Transverse colon (tissue), 4 donors: ENCODE measurements around the gene NCEH1. TPM values are rescaled to one million over a fixed set of nuclear protein-coding genes. Genes with fewer than 3 reads are reported as not detected.

ENCODE experiments used
- DNase-seq: peaks from one replicate; pipeline ENCODE4 v3.0.0-alpha.2; 2019
- H3K27ac ChIP-seq, 4 donors: fragments of 200-600 bp; sonication (generic); 2 replicates each; pipeline ENCODE4 v1.5.1; 2016 to 2018; ENCODE audit warnings: inconsistent platforms in 4 of 4
- H3K27me3 ChIP-seq: fragments of 200-600 bp; sonication (generic); 2 replicates; pipeline ENCODE4 v1.5.1; 2017; ENCODE audit warnings: inconsistent platforms
- H3K36me3 ChIP-seq, 4 donors: fragments of 200-600 bp; sonication (generic); 2 replicates each; pipeline ENCODE4 v1.5.1; 2017 to 2019; ENCODE audit warnings: inconsistent platforms in 4 of 4
- H3K4me1 ChIP-seq, 4 donors: fragments of 200-600 bp; sonication (generic); 2 replicates each; pipeline ENCODE4 v1.5.1; 2017 to 2020; ENCODE audit warnings: inconsistent platforms in 4 of 4
- H3K4me3 ChIP-seq, 4 donors: fragments of 200-600 bp; sonication (generic); 1 replicate in 1 of 4; 2 replicates in 3 of 4; pipeline versions ENCODE4 v1.5.1 to v1.6.1; 2017 to 2019; ENCODE audit warnings: inconsistent platforms in 4 of 4
- H3K9me3 ChIP-seq, 2 donors: fragments of 200-600 bp; sonication (generic); 2 replicates each; pipeline ENCODE4 v1.5.1; 2017 to 2019; ENCODE audit warnings: inconsistent platforms in 2 of 2
- EP300 ChIP-seq: sonication (generic); formaldehyde crosslinking; IDR thresholded peaks from one replicate; pipeline ENCODE4 v1.6.1; 2017; ENCODE audit warnings: antibody characterized with exemption, low read depth
- POLR2A ChIP-seq: fragments of 450-650 bp; IDR thresholded peaks from one replicate; pipeline ENCODE4 v1.6.1; 2016; ENCODE audit warnings: antibody characterized with exemption, mild to moderate bottlenecking, moderate library complexity
- POLR2AphosphoS5 ChIP-seq, 3 donors: sonication (generic); formaldehyde crosslinking; IDR thresholded peaks; one replicate each; pipeline ENCODE4 v1.6.1; 2016; ENCODE audit warnings: antibody characterized with exemption in 3 of 3
- WGBS, 2 donors: methylation state at CpG; one replicate each; pipeline ENCODE4 v1.1.5; 2018; ENCODE audit warnings: low coverage in 1 of 2; 5-methylcytosine and 5-hydroxymethylcytosine counted together
- in situ Hi-C, 4 donors: fragments of 200-750 bp; cut with MboI; loops; one replicate each; pipeline versions ENCODE4 v1.15.0 to v1.15.1; 2017; ENCODE audit warnings: low sequenced_read_pairs in 3 of 4, low pct_ligation_motif_present in 1 of 4, low pct_unique_long_range_greater_than_20kb in 1 of 4
- intact Hi-C: fragments of 100-400 bp; cut with DNase I; formaldehyde crosslinking; loops from one replicate; pipeline ENCODE4 v1.15.1; 2023; ENCODE audit warnings: low total_unique reads
- total RNA-seq, 4 donors: library from RNA; depleted of rRNA; stranded (reverse); fragments of >200 nt; gene quantifications; one replicate each; pipeline ENCODE4 v1.1.0, GENCODE V29; 2016
- TF ChIP-seq, protein P1 (sequence below), 5 experiments: fragments of 200-600 bp in 3 of 5; fragments of 450-650 bp in 2 of 5; sonication (generic) in 3 of 5; IDR thresholded peaks; 1 replicate in 2 of 5; 2 replicates in 3 of 5; pipeline ENCODE4 v1.5.1; 2016 to 2017; ENCODE audit warnings: antibody characterized with exemption in 5 of 5, inconsistent platforms in 3 of 5, mild to moderate bottlenecking in 2 of 5, moderate library complexity in 1 of 5

The NCEH1 gene
- total RNA-seq, 4 donors from 2014 or later: 2.4 to 88.3 (median 29.3) TPM

DNA sequence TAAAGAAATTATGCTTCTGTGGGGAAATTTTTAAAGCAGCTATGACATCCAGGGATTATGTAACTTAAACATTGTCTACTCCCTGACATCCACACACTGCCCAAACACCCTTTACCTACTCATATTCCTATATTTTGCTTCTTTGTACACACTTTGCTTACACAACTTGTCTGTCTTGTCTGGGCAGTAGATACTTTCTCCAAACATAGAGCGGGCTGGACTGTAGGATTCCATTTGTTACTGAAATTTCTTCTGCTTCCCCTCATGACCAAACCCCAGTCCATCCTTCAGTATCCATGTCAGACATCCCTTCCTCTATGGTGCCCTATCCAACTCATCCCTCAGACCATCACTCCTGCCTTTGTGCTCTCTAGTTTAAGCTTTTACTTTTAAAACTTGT is 19.9 kb downstream of the NCEH1 start:
- intact Hi-C loops: no loop called here
- no peak overlapping the region for H3K4me3 ChIP-seq
- H3K9me3 ChIP-seq: no peaks in the 10 kb centered on the region
- no peaks in the 10 kb centered on the region for H3K36me3 ChIP-seq
- WGBS, 2 donors: 88 to 100% methylated on average over 1 of the region's 1 CpG
- DNase-seq: no peak
- in situ Hi-C loops: no loop called here
- H3K27me3 ChIP-seq: no peaks in the 10 kb centered on the region
- H3K27ac ChIP-seq: peak overlapping the region in 1 of 4 donors; percentile 33
- peaks cover 4 to 48% (median 18%) of the 10 kb centered on the region in 4 donors for H3K4me1 ChIP-seq
- TF ChIP-seq EP300 (no peak), POLR2A (no peak), POLR2AphosphoS5 (IDR thresholded peaks at IDR 0.05) (no peak)
- TF ChIP-seq, protein P1, sequence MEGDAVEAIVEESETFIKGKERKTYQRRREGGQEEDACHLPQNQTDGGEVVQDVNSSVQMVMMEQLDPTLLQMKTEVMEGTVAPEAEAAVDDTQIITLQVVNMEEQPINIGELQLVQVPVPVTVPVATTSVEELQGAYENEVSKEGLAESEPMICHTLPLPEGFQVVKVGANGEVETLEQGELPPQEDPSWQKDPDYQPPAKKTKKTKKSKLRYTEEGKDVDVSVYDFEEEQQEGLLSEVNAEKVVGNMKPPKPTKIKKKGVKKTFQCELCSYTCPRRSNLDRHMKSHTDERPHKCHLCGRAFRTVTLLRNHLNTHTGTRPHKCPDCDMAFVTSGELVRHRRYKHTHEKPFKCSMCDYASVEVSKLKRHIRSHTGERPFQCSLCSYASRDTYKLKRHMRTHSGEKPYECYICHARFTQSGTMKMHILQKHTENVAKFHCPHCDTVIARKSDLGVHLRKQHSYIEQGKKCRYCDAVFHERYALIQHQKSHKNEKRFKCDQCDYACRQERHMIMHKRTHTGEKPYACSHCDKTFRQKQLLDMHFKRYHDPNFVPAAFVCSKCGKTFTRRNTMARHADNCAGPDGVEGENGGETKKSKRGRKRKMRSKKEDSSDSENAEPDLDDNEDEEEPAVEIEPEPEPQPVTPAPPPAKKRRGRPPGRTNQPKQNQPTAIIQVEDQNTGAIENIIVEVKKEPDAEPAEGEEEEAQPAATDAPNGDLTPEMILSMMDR (IDR thresholded peaks at IDR 0.05): no peak

DNA sequence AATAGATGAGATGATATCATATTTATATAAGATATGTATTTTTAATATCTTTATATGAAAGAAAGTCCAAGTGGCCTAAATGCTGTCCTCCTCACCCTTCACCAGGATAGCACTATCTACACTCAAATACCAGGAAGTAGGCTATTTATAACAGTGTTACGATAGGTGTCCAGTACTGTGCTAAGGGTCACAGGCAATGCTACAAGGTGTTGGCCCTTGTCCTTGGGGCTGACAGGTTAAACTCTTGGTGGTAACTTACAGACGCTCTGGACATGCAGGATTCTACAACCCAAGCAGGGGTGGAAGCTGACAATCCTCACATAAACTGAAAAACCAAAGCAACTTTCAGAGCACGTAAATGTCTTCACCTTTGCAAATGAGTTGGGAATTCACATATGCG is 22.3 kb downstream of the NCEH1 start:
- in situ Hi-C loops: no loop called here
- Histone ChIP-seq H3K27ac (peak overlapping the region in 3 of 4 donors; percentile 33 to 60 (median 55)), H3K4me3 (no peak overlapping the region), H3K9me3 (no peaks in the 10 kb centered on the region), H3K4me1 (peaks cover 4 to 39% (median 18%) of the 10 kb centered on the region in 4 donors), H3K27me3 (no peaks in the 10 kb centered on the region), H3K36me3 (no peaks in the 10 kb centered on the region)
- WGBS, 2 donors: 50 to 100% methylated on average over 1 to 4 of the region's 4 CpGs
- peak; percentile 24 for DNase-seq
- intact Hi-C loops: no loop called here
- TF ChIP-seq POLR2AphosphoS5 (IDR thresholded peaks at IDR 0.05) (peak in 2 of 3 donors; percentile 40 to 66), EP300 (no peak)
- TF ChIP-seq, protein P1 (IDR thresholded peaks at IDR 0.05): no peak

DNA sequence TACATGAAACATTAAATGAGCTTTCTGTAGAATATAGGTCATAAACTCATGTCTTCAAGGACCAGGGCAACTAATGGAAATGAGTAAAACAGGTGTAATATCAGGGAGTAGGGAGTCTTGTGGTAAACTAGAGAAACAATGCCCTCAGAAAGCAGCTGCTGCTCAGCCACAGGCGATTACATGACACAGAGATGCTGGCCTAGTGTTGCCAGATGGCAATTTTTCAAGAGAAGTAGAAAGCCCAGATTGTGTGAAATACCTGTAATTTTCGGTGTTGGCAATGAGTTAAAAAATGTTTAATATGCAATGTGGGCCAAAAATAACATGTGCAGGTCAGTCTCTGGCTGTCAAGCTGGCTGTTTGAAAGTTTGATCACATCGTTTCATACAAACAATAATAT is 23.4 kb downstream of the NCEH1 start:
- Histone ChIP-seq H3K27me3 (no peaks in the 10 kb centered on the region), H3K4me1 (peaks cover 4 to 29% (median 10%) of the 10 kb centered on the region in 4 donors), H3K27ac (no peak overlapping the region), H3K4me3 (no peak overlapping the region), H3K9me3 (no peaks in the 10 kb centered on the region), H3K36me3 (no peaks in the 10 kb centered on the region)
- intact Hi-C loops (no loop called here), in situ Hi-C loops (no loop called here)
- TF ChIP-seq POLR2AphosphoS5 (IDR thresholded peaks at IDR 0.05): no peak
- TF ChIP-seq POLR2A: no peak
- TF ChIP-seq EP300: no peak
- TF ChIP-seq, protein P1 (IDR thresholded peaks at IDR 0.05): no peak
- DNase-seq: no peak
- 86 to 90% methylated on average over 3 of the region's 3 CpGs for WGBS, 2 donors

DNA sequence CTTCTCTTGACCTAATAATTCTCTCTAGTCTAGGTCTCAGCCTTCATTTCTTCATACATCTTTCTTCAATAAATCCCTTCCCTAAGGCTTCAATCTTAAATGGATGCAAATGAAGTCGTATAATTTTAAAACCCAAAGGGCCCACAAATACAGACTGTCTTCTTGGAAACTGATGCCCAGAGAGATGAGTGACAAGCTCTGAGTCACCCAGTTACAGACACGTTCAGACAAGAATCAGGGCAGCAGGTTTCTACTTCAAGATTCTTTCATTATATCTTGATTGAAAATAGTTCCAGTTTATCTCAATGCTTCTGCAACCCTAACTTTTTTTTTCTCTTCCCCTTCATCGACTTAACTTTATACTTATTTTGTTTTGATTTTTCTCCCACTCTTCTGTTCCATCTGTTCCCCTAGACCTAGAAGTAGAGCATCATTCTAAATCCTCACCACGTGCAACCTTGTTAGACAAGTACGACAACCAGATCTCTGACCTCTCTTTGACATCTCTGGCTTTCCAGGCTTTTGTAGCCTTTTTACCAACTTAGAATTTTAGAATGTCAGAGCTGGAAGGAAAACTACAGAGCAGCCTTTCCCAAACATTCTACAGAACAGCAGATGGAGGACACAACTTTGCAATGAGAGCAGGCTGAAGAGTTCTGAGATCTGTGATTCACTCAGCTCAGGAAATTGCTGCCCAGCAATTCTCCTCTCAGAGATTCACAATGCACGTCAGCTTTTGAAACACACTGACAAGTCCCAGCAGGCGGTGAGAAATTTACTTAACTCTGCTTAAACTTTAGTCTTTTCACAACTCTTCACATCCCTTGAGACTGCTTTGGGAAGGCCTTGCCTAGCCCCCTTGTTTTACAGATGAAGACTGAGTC is 25.3 kb downstream of the NCEH1 start:
- 79 to 88% methylated on average over 5 to 7 of the region's 7 CpGs for WGBS, 2 donors
- no peaks in the 10 kb centered on the region for H3K27me3 ChIP-seq
- H3K9me3 ChIP-seq: no peaks in the 10 kb centered on the region
- no peak for TF ChIP-seq EP300
- no peak for TF ChIP-seq POLR2AphosphoS5 (IDR thresholded peaks at IDR 0.05)
- TF ChIP-seq, protein P1 (IDR thresholded peaks at IDR 0.05): no peak
- TF ChIP-seq POLR2A: no peak
- H3K4me1 ChIP-seq: peaks cover 0 to 13% (median 3%) of the 10 kb centered on the region in 4 donors
- H3K4me3 ChIP-seq: no peak overlapping the region
- in situ Hi-C loops (no loop called here), intact Hi-C loops (no loop called here)
- no peak for DNase-seq
- no peaks in the 10 kb centered on the region for H3K36me3 ChIP-seq
- no peak overlapping the region for H3K27ac ChIP-seq
